A549 treated with RU486 at 1 μM for 4 hours (cell line): ENCODE results near the gene FYN. TPM values are rescaled to one million over a fixed set of nuclear protein-coding genes. Genes with fewer than 3 reads are reported as not detected.

ENCODE experiments used
- total RNA-seq: library from RNA; stranded (reverse); fragments of 200-300 nt; extraction: Qiagen RNA extraction; gene quantifications from 5 replicates; pipeline ENCODE4 v1.2.3, GENCODE V29; 2022; ENCODE audit warnings: low read depth

FYN gene
- 4.5 to 8.5 TPM (median 4.9 TPM) in 5 replicates for total RNA-seq

GRCh38 chr6:111873178-111874024 lies at the start of gene FYN:
FYN (minus strand) TSS chr6:111873452; CDS start chr6:111720051, 153,401 bp downstream.

Other genes starting within 250 kb of the FYN start
- not detected in 5 replicates for gene CCN6, start 180.7 kb upstream of the FYN start, total RNA-seq
- gene TUBE1, start 214.0 kb upstream of the FYN start, total RNA-seq: 5.6 to 7.2 TPM (median 6.4 TPM) in 5 replicates
- 5.1 to 11.2 TPM (median 8.7 TPM) in 5 replicates for gene FAM229B, start 214.1 kb upstream of the FYN start, total RNA-seq